ENCODE measurements around the gene TBL1X.

Gene TBL1X

GRCh38 chrX:9707306-9708033, 242.6 kb downstream of the TBL1X start:
- DNase-seq (ENCODE audit: low read depth), result no peak

GRCh38 chrX:9708086-9708485, 243.2 kb downstream of the TBL1X start:
- DNase-seq (ENCODE audit: low read depth), result no peak

GRCh38 chrX:9708923-9709553, 244.2 kb downstream of the TBL1X start:
- DNase-seq (ENCODE audit: low read depth), result peak; percentile 42

GRCh38 chrX:9710332-9710731, 245.5 kb downstream of the TBL1X start:
- DNase-seq (ENCODE audit: low read depth), result peak; percentile 14

GRCh38 chrX:9717376-9717775, 252.5 kb downstream of the TBL1X start:
- no peak for DNase-seq (ENCODE audit: low read depth)

- peak; percentile 78 for DNase-seq (ENCODE audit: low read depth)
Measured at GRCh38 chrX:9724711-9725110, 259.9 kb downstream of the TBL1X start.

- no peak for DNase-seq (ENCODE audit: low read depth)
Measured at GRCh38 chrX:9728261-9728660, 263.4 kb downstream of the TBL1X start.

- DNase-seq (ENCODE audit: low read depth), result peak; percentile 32
Measured at GRCh38 chrX:9729171-9729885, 264.5 kb downstream of the TBL1X start.

- no peak for DNase-seq (ENCODE audit: low read depth)
Measured at GRCh38 chrX:9730078-9730477, 265.2 kb downstream of the TBL1X start.

GRCh38 chrX:9730752-9731151, 265.9 kb downstream of the TBL1X start:
- peak; percentile 41 for DNase-seq (ENCODE audit: low read depth)

GRCh38 chrX:9737363-9737762, 272.5 kb downstream of the TBL1X start:
- peak; percentile 63 for DNase-seq (ENCODE audit: low read depth)

- peak; percentile 53 for DNase-seq (ENCODE audit: low read depth)
Measured at GRCh38 chrX:9738151-9738550, 273.3 kb downstream of the TBL1X start.

- DNase-seq (ENCODE audit: low read depth), result no peak
Measured at GRCh38 chrX:9739130-9739529, 274.3 kb downstream of the TBL1X start.

GRCh38 chrX:9745417-9746115, 280.7 kb downstream of the TBL1X start:
- peak; percentile 65 for DNase-seq (ENCODE audit: low read depth)

GRCh38 chrX:9746148-9746888, 281.5 kb downstream of the TBL1X start:
- peak; percentile 88 for DNase-seq (ENCODE audit: low read depth)

GRCh38 chrX:9747644-9748043, 282.8 kb downstream of the TBL1X start:
- no peak for DNase-seq (ENCODE audit: low read depth)

- DNase-seq (ENCODE audit: low read depth), result no peak
Measured at GRCh38 chrX:9749146-9749692, 284.4 kb downstream of the TBL1X start.

- peak; percentile 89 for DNase-seq (ENCODE audit: low read depth)
Measured at GRCh38 chrX:9757366-9757765, 292.5 kb downstream of the TBL1X start.

- no peak for DNase-seq (ENCODE audit: low read depth)
Measured at GRCh38 chrX:9758021-9758638, 293.3 kb downstream of the TBL1X start.

GRCh38 chrX:9759337-9759736, 294.5 kb downstream of the TBL1X start:
- DNase-seq (ENCODE audit: low read depth), result no peak
